GM19455 (cell line): Measurements from ENCODE around the gene RGL3.
"Not testable (repeated sequence)": the region's sequence is repeated elsewhere in the genome, so short reads cannot be mapped to it uniquely, and the experiment has no call there.

Experiments used
- ATAC-seq: cut with Tn5 transposase; IDR thresholded peaks from one replicate; pipeline ENCODE4 v1.9.1; 2021; ENCODE audit not compliant: unreplicated experiment

RGL3 gene

DNA sequence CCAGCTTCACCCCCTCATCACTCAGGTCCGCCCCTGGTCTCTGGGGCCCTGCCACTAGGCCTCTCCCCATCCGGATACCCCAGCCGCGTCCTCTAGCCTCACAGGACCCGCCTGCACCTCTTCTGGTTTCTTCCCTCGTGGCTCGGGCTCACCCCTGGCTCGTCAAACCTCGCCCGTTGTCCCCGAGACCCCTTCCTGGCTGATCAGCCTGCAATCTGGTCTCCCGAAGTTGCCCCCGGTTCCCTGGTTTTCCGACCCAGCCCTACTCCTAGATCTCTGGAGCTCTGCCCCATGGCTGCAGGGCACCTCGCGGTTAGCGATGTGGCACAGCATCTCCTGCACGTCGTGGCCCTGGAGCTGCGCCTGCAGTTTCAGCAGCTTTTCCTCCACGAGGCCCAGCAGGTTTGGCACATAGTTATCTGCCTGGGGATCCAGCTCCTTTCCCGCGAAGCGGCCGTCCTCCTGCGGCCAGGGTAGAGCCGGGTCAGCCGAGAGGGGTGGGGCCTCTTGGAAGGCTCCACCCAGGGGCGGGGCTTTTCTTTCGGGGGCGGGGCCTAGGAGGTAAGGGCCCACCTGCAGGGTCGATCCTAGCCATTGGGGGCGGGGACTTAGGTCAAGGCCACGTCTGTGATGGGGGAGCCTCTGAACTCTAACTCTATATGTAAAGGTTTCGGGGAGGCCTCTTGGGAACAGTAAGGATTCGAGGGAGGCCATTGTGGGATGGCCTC, 2.4 kb upstream of the RGL3 start:
- no peak for ATAC-seq

DNA sequence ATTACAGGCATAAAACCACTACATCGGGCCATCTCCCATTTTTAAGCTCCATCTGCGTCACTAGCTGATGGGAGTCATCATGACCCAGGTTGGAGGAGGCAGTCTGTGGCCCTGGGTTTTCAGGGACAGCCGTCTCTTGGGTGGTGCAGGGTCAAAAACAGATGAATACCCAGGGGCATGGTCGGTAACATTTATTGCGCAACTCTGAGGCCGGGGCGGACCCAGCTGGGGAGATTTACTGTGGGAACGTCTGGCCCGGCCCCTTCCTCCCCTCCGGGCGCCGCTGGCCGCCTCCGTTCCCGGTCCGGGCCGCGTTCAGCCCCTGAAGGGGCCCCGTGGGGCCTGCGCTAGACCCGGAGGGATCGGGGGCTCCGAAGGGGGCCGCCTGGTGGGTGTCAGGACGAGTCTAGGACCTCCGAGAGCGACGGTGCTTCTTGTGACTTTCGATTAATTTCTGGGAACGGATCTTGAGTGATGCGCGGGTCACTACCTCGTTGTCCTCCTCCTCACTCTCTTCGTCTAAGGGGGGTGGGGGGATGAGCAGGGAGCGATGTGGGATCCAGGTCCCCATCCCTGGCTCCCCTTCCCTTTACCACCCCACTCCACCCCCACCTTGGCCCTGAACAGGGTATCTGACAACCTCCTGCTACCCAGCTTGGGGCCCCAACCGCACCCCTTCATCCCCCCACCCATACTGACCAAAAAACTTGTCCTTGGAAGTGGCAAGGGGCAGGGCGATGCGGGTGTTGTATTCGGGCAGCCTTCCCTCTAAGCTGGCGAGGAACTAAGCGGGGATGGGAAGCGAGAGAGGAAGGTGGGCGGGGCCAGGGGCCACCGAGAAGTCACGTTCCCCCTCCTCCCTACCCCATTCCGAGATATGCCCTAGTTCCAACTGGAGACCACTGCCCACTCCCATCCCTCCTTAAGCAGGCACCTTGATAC, 1.6 kb upstream of the RGL3 start:
- no peak for ATAC-seq

DNA sequence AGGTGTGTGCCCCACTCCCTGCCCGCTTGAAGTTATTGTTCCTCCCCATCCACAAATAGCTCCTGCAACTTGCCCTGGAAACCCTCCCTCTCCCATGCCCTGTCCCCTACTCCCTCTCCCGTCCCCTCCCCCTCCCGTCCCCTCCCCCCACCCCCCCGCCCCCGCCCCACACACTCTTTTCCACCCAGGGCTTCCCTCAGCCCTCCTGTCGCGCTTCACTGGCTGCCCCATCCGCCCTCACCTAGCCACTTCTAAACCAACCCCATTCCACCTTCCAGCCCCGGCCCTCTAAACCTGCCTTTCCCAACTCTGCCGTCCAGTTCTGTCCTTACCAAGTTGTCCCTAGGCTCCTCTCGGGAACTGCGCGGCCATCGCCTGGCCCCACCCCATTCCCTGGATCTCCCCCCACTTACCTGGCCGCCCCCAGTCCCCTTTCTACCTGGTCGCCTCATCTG, 993 bp downstream of the RGL3 start:
- no peak for ATAC-seq

- ATAC-seq, result no peak
Observed at GRCh38 chr19:11416346-11417052, 2.6 kb downstream of the RGL3 start.

GRCh38 chr19:11414544-11414943, 4.6 kb downstream of the RGL3 start:
- no peak for ATAC-seq

DNA sequence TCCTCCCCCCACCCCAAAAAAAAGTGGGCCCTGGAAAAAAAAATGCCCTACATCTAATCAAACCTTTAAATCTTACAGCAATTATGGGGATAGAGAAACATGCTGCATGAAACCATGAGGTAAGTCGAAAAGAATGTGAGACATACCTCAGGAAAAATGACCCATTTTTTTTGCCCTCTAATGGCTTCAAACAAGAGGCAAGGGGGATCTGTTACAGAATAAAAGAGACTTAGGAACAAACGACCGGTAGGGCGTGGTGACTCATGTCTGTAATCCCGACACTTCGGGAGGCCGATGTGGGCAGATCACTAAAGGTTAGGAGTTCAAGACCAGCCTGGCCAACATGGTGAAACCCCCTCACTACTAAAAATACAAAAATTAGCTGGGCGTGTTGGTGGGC, 8.4 kb downstream of the RGL3 start:
- ATAC-seq, result no peak

DNA sequence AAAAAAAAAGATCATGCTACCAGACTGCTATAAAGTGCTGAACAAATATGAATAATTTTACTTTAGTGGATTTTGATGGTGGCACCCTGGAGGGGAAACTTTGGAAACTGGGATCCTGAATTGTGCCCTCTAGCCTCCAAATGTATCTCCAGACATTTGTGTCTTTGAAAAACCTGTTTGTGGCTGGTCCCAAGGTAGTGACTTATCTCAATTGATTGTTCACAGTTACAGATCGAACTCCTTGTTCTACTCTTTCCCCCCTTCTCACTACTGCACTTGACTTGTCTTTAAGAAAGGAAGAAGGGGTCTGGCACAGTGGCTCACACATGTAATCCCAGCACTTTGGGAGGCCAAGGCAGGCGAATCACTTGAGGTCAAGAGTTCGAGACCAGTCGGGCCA, 10.5 kb downstream of the RGL3 start:
- no peak for ATAC-seq

DNA sequence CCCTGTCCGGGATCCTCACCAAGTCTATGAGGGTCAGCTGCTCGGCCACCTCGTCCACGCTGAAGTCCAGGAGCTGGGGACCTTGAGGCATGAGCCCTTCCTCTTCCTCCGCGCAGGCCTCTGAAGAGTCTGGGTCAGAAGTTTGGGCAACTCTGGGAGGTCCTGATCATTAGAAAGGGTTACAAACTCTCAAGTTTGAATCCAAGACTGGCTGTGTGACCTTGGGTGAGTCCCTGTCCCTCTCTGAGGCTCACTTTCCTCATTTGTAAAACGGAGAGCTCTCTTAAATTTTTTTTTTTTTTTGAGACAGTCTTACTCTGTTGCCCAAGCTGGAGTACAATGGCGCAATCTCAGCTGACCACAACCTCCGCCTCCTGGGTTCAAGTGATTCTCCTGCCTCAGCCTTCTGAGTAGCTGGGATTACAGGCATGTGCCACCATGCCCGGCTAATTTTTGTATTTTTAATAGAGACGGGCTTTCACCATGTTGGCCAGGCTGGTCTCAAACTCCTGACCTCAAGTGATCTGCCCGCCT, 12.3 kb downstream of the RGL3 start:
- ATAC-seq, result not testable (repeated sequence)

GRCh38 chr19:11405846-11406643, 13.1 kb downstream of the RGL3 start:
- no peak for ATAC-seq

DNA sequence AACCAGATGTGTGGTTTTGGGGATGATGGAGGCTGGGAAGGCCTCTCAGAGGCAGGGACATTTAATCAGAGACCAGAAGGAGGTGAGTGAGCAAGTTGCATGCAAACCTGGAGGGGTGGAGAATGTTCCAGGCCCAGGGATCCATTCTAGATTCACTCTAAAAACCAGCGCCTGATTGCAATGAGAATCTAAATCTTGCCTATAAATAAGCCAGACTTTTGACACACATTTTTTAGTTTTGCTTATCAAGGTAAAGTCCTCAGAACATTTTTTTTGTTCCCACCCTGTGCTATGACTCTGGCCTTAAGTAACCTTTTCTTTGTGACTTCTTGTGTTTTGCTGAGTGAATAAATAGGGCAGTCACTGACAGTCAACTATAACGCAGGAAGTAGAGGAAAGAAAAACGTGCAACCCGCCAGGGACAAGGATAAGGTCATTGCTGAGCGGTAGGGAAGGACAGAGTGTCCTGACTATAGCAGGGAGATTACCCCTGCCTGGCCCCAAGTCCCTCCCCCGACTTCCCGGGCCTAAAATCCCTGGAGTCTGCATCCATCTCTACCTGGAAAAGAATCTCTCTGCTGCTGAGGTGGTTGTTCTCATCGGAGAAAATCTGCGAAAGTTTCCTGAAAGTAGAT, 14.4 kb downstream of the RGL3 start:
- ATAC-seq, result no peak

DNA sequence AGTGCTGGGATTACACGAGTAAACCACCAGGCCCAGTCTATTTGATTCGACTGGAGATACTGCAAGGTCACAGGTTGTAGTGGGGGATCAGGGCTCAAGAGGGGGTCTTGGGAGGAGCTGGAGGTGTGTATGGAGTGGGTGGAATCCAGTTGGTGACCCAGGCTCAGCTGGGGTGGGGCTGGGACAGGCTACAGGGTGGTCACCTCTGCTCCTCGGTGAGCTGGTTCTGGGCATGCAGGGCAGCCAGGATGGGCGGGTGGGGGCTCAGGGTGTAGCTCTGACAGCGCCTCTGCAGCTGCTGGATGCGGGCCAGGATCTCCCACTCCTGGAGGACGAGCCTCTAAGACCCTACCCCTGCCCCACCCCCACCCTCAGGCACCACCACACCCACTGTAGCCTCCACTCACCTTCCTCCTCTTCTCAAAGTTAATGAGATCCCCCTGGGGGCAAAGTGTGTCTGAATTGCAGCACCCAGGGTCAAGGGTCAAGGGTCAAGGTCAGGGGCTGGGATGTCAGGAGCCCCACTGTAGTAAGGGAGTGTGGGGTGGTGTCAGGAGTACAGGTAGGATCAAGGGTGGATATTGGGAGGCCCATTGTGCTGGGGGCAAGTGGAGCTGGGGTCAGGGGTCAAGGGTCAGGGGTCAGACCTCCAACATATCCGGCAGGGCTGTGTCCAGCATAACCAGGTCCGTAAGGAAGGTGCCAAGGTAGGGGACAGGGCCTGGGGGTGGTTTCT, 17.1 kb downstream of the RGL3 start:
- no peak for ATAC-seq

DNA sequence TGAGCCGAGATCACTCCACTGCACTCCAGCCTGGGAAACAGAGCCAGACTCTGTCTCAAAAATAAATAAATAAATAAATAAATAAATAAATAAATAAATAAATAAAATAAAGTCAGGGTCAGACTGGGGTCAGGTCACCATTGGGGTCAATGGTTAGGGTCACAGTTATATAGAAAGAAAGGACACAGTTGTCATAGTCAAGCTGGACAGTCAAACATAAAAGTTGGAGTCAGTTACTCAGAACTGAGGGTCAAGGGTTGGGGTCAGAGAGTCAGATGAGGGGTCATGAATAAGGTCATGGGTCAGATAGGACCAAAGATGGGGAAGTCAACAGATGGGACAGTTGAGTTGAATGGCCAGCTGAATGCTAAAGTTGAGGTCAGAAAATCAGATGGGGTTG, 18.3 kb downstream of the RGL3 start:
- ATAC-seq, result no peak

GRCh38 chr19:11399667-11400066, 19.4 kb downstream of the RGL3 start:
- no peak for ATAC-seq

- ATAC-seq, result no peak
Observed at GRCh38 chr19:11397089-11397610, 22.0 kb downstream of the RGL3 start.

DNA sequence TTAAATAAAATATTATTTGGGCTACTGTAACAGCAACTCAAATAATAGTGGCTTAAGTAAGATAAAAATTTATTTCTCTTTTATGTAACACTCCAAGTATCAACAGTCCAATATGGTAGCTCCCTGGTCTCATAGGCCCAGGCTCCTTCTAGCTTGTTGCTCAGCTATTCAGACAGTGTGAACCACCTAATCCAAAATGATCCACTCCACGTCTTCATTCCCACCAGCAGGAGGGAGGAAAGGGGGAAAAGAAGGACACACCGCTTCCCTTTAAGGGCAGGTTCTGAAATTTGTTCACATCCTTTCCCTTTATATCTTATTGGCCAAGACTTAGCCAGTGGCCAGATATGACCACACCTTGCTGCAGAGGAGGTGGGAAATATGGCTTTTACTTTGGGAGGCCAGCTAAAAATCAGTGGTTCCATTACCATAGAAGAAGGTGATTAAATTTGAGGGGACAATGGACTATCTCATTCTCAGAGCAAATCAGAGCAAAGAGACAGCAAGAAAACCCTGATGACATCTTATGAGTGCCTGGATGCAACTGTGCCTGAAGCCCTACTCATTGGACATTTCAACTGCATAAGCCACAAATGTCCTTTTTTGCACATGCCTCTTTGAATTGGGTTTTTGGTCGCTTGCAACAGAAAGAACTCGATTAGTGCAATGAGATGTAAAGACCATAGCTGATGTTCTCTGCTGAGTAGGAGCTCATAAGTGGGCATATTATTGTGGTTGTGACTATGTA, 28.0 kb downstream of the RGL3 start:
- ATAC-seq, result no peak

DNA sequence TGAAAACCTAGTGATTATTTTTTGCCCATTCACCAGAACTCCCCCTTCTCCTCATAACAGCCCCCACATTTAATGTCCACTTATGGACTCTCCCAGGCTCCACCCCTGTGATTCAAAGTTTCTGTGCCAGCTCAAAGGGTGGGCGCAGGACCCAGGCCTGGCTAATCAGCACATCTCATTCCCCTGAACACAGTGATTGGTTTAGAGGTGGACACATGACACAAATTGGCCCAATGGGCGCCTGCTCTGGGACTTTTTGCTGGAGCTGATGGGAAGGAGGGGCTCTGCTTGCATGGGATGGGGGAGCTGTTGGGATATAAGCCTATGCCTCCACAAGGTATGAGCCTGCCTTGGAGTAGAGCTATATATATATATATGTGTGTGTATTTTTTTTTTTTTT, 28.8 kb downstream of the RGL3 start:
- no peak for ATAC-seq

- no peak for ATAC-seq
Observed at GRCh38 chr19:11387162-11388034, 31.7 kb downstream of the RGL3 start.
